BE2C (cell line): ENCODE measurements around the gene TGM6.

Source experiments
- DNase-seq: peaks from one replicate; pipeline ENCODE4 v3.0.0-alpha.2; 2020
- H3K27me3 ChIP-seq: fragments of 250-450 bp; sonication (Bioruptor Pico); 2 replicates; pipeline ENCODE4 v1.5.1; 2020; ENCODE audit warnings: mild to moderate bottlenecking
- H3K36me3 ChIP-seq: fragments of 250-450 bp; sonication (Bioruptor Pico); 2 replicates; pipeline ENCODE4 v1.5.1; 2020; ENCODE audit warnings: mild to moderate bottlenecking
- H3K4me1 ChIP-seq: fragments of 250-450 bp; sonication (Bioruptor Pico); 2 replicates; pipeline ENCODE4 v1.5.1; 2020
- H3K4me3 ChIP-seq: 2 replicates; pipeline ENCODE4 v1.5.1; 2011; ENCODE audit warnings: low read depth, low read length
- H3K9me3 ChIP-seq: fragments of 250-450 bp; sonication (Bioruptor Pico); 2 replicates; pipeline ENCODE4 v1.5.1; 2020
- TF ChIP-seq, protein P1 (sequence below): IDR thresholded peaks from 2 replicates; pipeline ENCODE4 v1.5.1; 2012; ENCODE audit warnings: mild to moderate bottlenecking, low read depth, low read length

Gene TGM6

GRCh38 chr20:2470423-2471193, 89.9 kb downstream of the TGM6 start, which contains the start of gene SNRPB:
TSS of gene SNRPB (minus strand) at chr20:2470789. CDS start at chr20:2470690, 99 bp downstream.
- Histone ChIP-seq H3K9me3 (no peaks in the 10 kb centered on the region), H3K27me3 (no peaks in the 10 kb centered on the region), H3K4me1 (no peaks in the 10 kb centered on the region; the same call in 1 of the 2 replicates), H3K36me3 (peaks cover 40% of the 10 kb centered on the region), H3K4me3 (peak within 1 kb of the TSS; percentile 87)
- TF ChIP-seq, protein P1, sequence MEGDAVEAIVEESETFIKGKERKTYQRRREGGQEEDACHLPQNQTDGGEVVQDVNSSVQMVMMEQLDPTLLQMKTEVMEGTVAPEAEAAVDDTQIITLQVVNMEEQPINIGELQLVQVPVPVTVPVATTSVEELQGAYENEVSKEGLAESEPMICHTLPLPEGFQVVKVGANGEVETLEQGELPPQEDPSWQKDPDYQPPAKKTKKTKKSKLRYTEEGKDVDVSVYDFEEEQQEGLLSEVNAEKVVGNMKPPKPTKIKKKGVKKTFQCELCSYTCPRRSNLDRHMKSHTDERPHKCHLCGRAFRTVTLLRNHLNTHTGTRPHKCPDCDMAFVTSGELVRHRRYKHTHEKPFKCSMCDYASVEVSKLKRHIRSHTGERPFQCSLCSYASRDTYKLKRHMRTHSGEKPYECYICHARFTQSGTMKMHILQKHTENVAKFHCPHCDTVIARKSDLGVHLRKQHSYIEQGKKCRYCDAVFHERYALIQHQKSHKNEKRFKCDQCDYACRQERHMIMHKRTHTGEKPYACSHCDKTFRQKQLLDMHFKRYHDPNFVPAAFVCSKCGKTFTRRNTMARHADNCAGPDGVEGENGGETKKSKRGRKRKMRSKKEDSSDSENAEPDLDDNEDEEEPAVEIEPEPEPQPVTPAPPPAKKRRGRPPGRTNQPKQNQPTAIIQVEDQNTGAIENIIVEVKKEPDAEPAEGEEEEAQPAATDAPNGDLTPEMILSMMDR, result no peak
- DNase-seq, result peak; percentile 91

GRCh38 chr20:2473516-2473915, 92.8 kb downstream of the TGM6 start:
- H3K4me3 ChIP-seq, result no peak overlapping the region

DNA sequence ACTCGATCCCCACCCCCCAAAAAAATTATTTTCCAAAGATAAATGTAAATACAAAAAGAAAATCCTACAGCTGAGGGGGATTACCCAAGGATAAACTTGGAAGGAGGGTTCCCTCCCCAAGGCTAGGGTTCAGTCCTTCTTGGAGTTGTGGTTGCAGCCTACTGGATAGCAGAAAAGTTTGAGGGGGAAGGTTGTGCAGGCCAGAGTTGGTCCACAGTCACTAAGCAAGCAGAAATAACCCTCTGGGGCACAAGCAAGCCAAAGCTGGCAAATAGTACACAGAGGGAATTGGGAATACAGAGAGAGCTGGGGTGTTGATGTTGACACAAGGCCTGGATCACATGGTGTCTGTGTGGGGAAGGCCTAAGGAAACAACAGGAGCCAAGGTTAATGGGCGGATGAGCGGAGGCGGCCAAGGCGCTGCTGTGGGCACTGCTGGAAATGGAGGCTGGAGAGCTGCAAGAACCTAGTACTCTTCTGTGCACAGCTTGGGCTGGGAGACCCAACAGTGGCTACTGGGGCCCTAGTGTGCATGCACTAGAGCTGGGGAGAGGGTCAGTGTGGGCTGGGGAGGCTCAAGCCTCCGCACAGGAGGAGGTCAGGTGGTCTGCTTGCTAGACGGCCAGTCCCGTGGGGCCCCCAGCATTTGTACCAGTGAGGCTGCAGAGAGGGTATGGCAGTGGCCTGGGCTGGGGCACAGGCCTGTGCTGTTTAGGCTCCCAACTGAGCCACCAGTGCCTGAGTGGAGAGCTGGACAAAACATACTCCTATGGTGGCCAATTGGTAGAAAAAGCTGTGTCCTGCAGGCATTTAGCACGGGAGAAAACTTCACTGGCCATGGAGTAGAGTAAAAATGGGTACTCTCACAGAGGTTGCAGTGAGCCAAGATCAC, 95.4 kb downstream of the TGM6 start:
- Histone ChIP-seq H3K36me3 (no peaks in the 10 kb centered on the region), H3K4me3 (no peak overlapping the region), H3K27me3 (no peaks in the 10 kb centered on the region), H3K4me1 (no peaks in the 10 kb centered on the region), H3K9me3 (no peaks in the 10 kb centered on the region)
- TF ChIP-seq, protein P1, result no peak
- DNase-seq, result no peak

More at GRCh38 chr20:2473516-2473915, 92.8 kb downstream of the TGM6 start:
- no peak for DNase-seq
- Histone ChIP-seq H3K4me1 (no peaks in the 10 kb centered on the region; the same call in 1 of the 2 replicates), H3K27me3 (no peaks in the 10 kb centered on the region), H3K36me3 (peaks cover 11% of the 10 kb centered on the region), H3K9me3 (no peaks in the 10 kb centered on the region)
- TF ChIP-seq, protein P1, result no peak

- no peak for DNase-seq
- Histone ChIP-seq H3K4me1 (no peaks in the 10 kb centered on the region), H3K9me3 (no peaks in the 10 kb centered on the region), H3K36me3 (no peaks in the 10 kb centered on the region), H3K27me3 (no peaks in the 10 kb centered on the region), H3K4me3 (no peak overlapping the region)
- TF ChIP-seq, protein P1, result peak; percentile 22; the same call in 1 of the 2 replicates
Measured at GRCh38 chr20:2476742-2477615, 96.3 kb downstream of the TGM6 start.

DNA sequence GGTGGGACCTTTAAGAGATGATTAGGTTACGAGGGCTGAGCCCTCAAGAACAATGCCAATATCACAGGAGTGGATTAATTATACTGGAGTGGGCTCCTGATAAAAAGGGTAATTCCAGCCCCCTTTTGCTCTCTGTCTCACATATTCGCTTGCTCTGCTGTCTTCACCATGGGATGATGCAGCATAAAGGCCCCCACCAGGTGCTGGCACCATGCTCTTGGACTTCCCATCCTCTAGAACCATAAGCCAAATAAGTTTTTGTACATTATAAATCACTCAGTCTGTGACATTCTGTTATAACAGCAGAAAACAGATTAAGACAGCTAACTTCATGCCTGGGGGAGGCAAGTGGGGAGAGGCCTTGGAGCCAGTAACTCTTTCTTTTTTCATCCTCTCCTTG, 99.7 kb downstream of the TGM6 start:
- no peaks in the 10 kb centered on the region for H3K27me3 ChIP-seq
- H3K4me1 ChIP-seq, result no peaks in the 10 kb centered on the region
- no peak overlapping the region for H3K4me3 ChIP-seq
- H3K36me3 ChIP-seq, result no peaks in the 10 kb centered on the region
- no peak for DNase-seq
- H3K9me3 ChIP-seq, result no peaks in the 10 kb centered on the region
- TF ChIP-seq, protein P1, result no peak
